ENCODE data around the gene DAPK1. TPM values are rescaled to one million over a fixed set of nuclear protein-coding genes. Genes with fewer than 3 reads are reported as not detected.

Gene DAPK1
- total and polyA plus RNA-seq, 2 donors (not counting 3 experiments of a cell fraction or from before 2014, with no cell fraction given): 58.9 to 119 TPM

DNA sequence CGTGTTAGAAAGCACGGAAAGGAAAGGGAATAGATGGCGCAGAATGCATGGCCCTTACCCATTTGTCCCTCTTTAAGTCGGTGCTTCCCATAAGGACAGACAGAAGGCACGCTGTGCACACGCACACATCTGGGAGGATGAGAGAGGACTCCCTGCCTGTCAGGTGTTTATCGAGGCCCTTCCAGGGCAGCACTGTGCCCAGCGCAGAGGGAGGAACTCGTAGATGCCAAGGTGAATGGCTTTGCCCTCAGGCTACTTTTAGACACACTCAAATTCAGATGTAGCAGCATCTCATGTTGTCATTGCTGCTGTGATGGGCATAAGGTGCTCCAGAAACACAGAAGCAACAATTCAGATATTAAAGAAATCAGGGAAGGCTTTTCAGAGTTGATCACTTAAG lies 158.1 kb downstream of the DAPK1 start:
- Histone ChIP-seq H3K36me3 (ENCODE audit: control insufficient read depth in 2 of 2, extremely low read depth in 1 of 2, insufficient read depth in 2 of 2, low read length in 2 of 2) (peaks cover 6 to 31% of the 10 kb centered on the region in 2 experiments), H3K4me3 (replicated peaks in 1 of 3; ENCODE audit: insufficient read depth in 1 of 3, low read depth in 1 of 3, low read length in 3 of 3) (no peak overlapping the region), H3K4me2 (ENCODE audit: insufficient read depth, low read length) (no peak overlapping the region), H2AFZ (ENCODE audit: low read depth, low read length) (no peak overlapping the region), H3K9ac (replicated peaks; ENCODE audit: extremely low read depth, insufficient read depth, low read length) (no peak overlapping the region), H4K20me1 (replicated peaks; ENCODE audit: control insufficient read depth, extremely low read depth, insufficient read depth, low read length) (no peaks in the 10 kb centered on the region), H3K27me3 (ENCODE audit: control insufficient read depth in 2 of 2, insufficient read depth in 2 of 2, low read length in 2 of 2) (no peaks in the 10 kb centered on the region), H3K9me1 (replicated peaks; ENCODE audit: control insufficient read depth, extremely low read depth, insufficient read depth, low read length) (no peaks in the 10 kb centered on the region), H3K79me2 (ENCODE audit: control insufficient read depth, insufficient read depth, low read length) (no peaks in the 10 kb centered on the region), H3K4me1 (ENCODE audit: control insufficient read depth, extremely low read depth, insufficient read depth, low read length) (peaks cover 12% of the 10 kb centered on the region), H3K27ac (ENCODE audit: insufficient read depth, low read depth, low read length) (no peak overlapping the region), H3K9me3 (replicated peaks; ENCODE audit: control insufficient read depth, insufficient read depth, low read length) (no peaks in the 10 kb centered on the region)
- DNase-seq (ENCODE audit: low read depth, low spot score): no peak
- TF ChIP-seq, protein P1, sequence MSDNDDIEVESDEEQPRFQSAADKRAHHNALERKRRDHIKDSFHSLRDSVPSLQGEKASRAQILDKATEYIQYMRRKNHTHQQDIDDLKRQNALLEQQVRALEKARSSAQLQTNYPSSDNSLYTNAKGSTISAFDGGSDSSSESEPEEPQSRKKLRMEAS (IDR thresholded peaks at IDR 0.05; ENCODE audit: insufficient read depth, insufficient read length): no peak
- TF ChIP-seq EZH2 (IDR thresholded peaks at IDR 0.05; ENCODE audit: borderline replicate concordance, low read depth, low read length, severe bottlenecking) (no peak), POLR2AphosphoS5 (IDR thresholded peaks at IDR 0.05; ENCODE audit: insufficient read depth, low read depth, low read length) (no peak), FOS (IDR thresholded peaks at IDR 0.05; ENCODE audit: borderline replicate concordance, insufficient read depth, low read length) (no peak), MYC (IDR thresholded peaks at IDR 0.05; ENCODE audit: low read depth, low read length) (no peak), POLR2A (IDR thresholded peaks at IDR 0.05; ENCODE audit: low read depth, low read length) (no peak), JUN (IDR thresholded peaks at IDR 0.05; ENCODE audit: borderline replicate concordance, insufficient read depth, insufficient read length, low read depth) (no peak), GATA2 (IDR thresholded peaks at IDR 0.05; ENCODE audit: insufficient read depth, insufficient read length, low read depth, low read length) (no peak), CTCF (IDR thresholded peaks at IDR 0.05; ENCODE audit: extremely low read depth in 1 of 2, insufficient read depth in 1 of 2, low read depth in 1 of 2, low read length in 2 of 2) (no peak)
- CTCF ChIA-PET: interaction anchor here (1.1 to 3.3 kb wide), 8 partner anchors 14 to 1241 kb away, joined by 3 to 21 read pairs (median 5); partner anchors contain the start of gene DAPK1
- dilution Hi-C loops (cut with MboI; ENCODE audit: extremely low pct_ligation_motif_present, low sequenced_read_pairs): no loop called here
- no peak for FAIRE-seq
- intact Hi-C loops (cut with micrococcal nuclease): no loop called here
- BruUV-seq (replicated peaks): no TSS peak
- POLR2A ChIA-PET: no interaction called here
